K562 (cell line): ENCODE measurements around the gene PIGL. TPM values are rescaled to one million over a fixed set of nuclear protein-coding genes. Genes with fewer than 3 reads are reported as not detected.

Source experiments
- ATAC-seq: fragments of 200-7000 bp; cut with Tn5 transposase; 3 replicates; pipeline ENCODE4 v1.9.1; 2020; ENCODE audit warnings: moderate library complexity
- BruUV-seq: library from RNA; stranded (reverse); fragments of 400-500 nt; replicated peaks from 2 replicates; lab custom pipeline; 2021; lab: Mats Ljungman, UMichigan
- CTCF ChIA-PET: fragments of 300-600 bp; formaldehyde crosslinking; extraction: SDS; loops from one replicate; lab custom pipeline; 2021; ENCODE audit warnings: low intra/inter-chr PET ratio; lab: Yijun Ruan, JAX
- POLR2A ChIA-PET: fragments of 300-600, 350-650 bp; sonication (Branson Sonifier 250); formaldehyde crosslinking; extraction: SDS; loops from one replicate; lab custom pipeline; 2021; ENCODE audit warnings: antibody characterized with exemption, inconsistent platforms; lab: Yijun Ruan, JAX
- DNase-seq, 4 experiments: peaks; one replicate each; pipeline versions ENCODE4 v3.0.0 to v3.0.0-alpha.2; 2011 to 2018; ENCODE audit warnings: low spot score in 3 of 4, mixed read lengths in 3 of 4; ENCODE audit errors: extremely low read depth in 1 of 4
- FAIRE-seq: peaks from 2 replicates; lab custom pipeline; 2011; peaks lifted over from hg19 to GRCh38; lab: Jason Lieb, UNC
- H2AFZ ChIP-seq: 2 replicates; pipeline ENCODE4 v1.6.0; 2011; ENCODE audit warnings: low read depth, low read length, control low read depth, inconsistent platforms
- H3K27ac ChIP-seq: fragments of 200-600 bp; 3 replicates; pipeline ENCODE4 v1.8.0; 2011; ENCODE audit warnings: low read depth, mild to moderate bottlenecking, control low read depth, inconsistent platforms, low read length, moderate library complexity, mixed read lengths; ENCODE audit errors: extremely low read depth
- H3K27me3 ChIP-seq, 2 experiments: fragments of 300-600 bp in 1 of 2; 2 replicates in 1 of 2; 3 replicates in 1 of 2; pipeline versions ENCODE4 v1.6.0 to v1.8.0; 2011; ENCODE audit warnings: inconsistent platforms in 2 of 2, low read length in 2 of 2, mild to moderate bottlenecking in 1 of 2, mixed read lengths in 1 of 2, moderate library complexity in 1 of 2; ENCODE audit not compliant: control insufficient read depth in 2 of 2, insufficient read depth in 2 of 2
- H3K36me3 ChIP-seq: fragments of 300-600 bp; 3 replicates; pipeline ENCODE4 v1.8.0; 2011; ENCODE audit warnings: mild to moderate bottlenecking, low read length, inconsistent platforms; ENCODE audit not compliant: control insufficient read depth, insufficient read depth
- H3K4me1 ChIP-seq, 2 experiments: fragments of 200-600 bp in 1 of 2; replicated peaks in 1 of 2; 2 replicates in 1 of 2; 3 replicates in 1 of 2; pipeline versions ENCODE4 v1.5.1 to v1.8.0; 2011; ENCODE audit warnings: inconsistent platforms in 2 of 2, low read length in 2 of 2, mild to moderate bottlenecking in 1 of 2, mixed read lengths in 1 of 2, moderate library complexity in 1 of 2; ENCODE audit not compliant: control insufficient read depth in 2 of 2, insufficient read depth in 2 of 2
- H3K4me2 ChIP-seq: 2 replicates; pipeline ENCODE4 v1.6.1; 2011; ENCODE audit warnings: low read length, control low read depth, inconsistent platforms, mixed read lengths; ENCODE audit not compliant: insufficient read depth
- H3K4me3 ChIP-seq: fragments of 200-600 bp; sonication (generic), shearing (Covaris generic); 2 replicates; pipeline ENCODE4 v1.5.1; 2016; ENCODE audit warnings: control low read depth, inconsistent platforms
- H3K79me2 ChIP-seq: fragments of 200-600 bp; 3 replicates; pipeline ENCODE4 v1.8.0; 2011; ENCODE audit warnings: low read length, inconsistent platforms; ENCODE audit not compliant: control insufficient read depth, insufficient read depth
- H3K9ac ChIP-seq, 2 experiments: 2 replicates each; pipeline versions ENCODE4 v1.6.0 to v1.6.1; 2011; ENCODE audit warnings: low read depth in 2 of 2, low read length in 2 of 2, control low read depth in 1 of 2, inconsistent platforms in 1 of 2, mild to moderate bottlenecking in 1 of 2, mixed read lengths in 1 of 2; ENCODE audit not compliant: insufficient read depth in 1 of 2
- H3K9me1 ChIP-seq: one replicate; pipeline ENCODE4 v1.6.0; 2011; ENCODE audit warnings: inconsistent platforms, mild to moderate bottlenecking, low read length, moderate library complexity; ENCODE audit not compliant: control insufficient read depth, insufficient read depth
- H3K9me3 ChIP-seq: replicated peaks from 2 replicates; pipeline ENCODE4 v1.5.1; 2011; ENCODE audit warnings: low read depth, low read length, inconsistent platforms; ENCODE audit not compliant: control insufficient read depth, insufficient read depth
- H4K20me1 ChIP-seq: replicated peaks from 2 replicates; pipeline ENCODE4 v1.6.1; 2011; ENCODE audit warnings: low read length, inconsistent platforms, mixed read lengths; ENCODE audit not compliant: control insufficient read depth, insufficient read depth
- FIP1L1 ChIP-seq: fragments of 200-400 bp; formaldehyde crosslinking; IDR thresholded peaks from 2 replicates; pipeline ENCODE4 v1.6.1; 2018; ENCODE audit warnings: mild to moderate bottlenecking, low read depth, low read length; ENCODE audit not compliant: poor library complexity, severe bottlenecking
- HOXB6 ChIP-seq: fragments of 250-450 bp; sonication (Bioruptor Pico); IDR thresholded peaks from 2 replicates; pipeline ENCODE4 v1.5.1; 2022; ENCODE audit warnings: mild to moderate bottlenecking, borderline replicate concordance
- MAFG ChIP-seq: fragments of 450-650 bp; conservative IDR thresholded peaks from 2 replicates; pipeline ENCODE4 v1.6.1; 2016; ENCODE audit warnings: missing genetic modification characterization, missing compliant biosample characterization
- RBM22 ChIP-seq: fragments of 200-400 bp; formaldehyde crosslinking; IDR thresholded peaks from 2 replicates; pipeline ENCODE4 v1.6.1; 2018; ENCODE audit warnings: low read length, low read depth; ENCODE audit not compliant: poor library complexity, severe bottlenecking
- SIN3A ChIP-seq, 2 experiments: fragments of 150-350 bp in 1 of 2; IDR thresholded peaks; 2 replicates each; pipeline ENCODE4 v1.6.1; 2011 to 2016; ENCODE audit warnings: borderline replicate concordance in 2 of 2, low read depth in 2 of 2, low read length in 2 of 2, mild to moderate bottlenecking in 2 of 2, moderate library complexity in 2 of 2; ENCODE audit not compliant: control insufficient read depth in 1 of 2
- TEAD1 ChIP-seq, 2 experiments: fragments of 450-650 bp in 1 of 2; sonication (generic) in 1 of 2; formaldehyde crosslinking; IDR thresholded peaks; 2 replicates each; pipeline versions ENCODE4 v1.4.0 to v1.8.0; 2020 to 2022; ENCODE audit warnings: mild to moderate bottlenecking in 2 of 2, missing genetic modification reagents in 1 of 2
- ZBTB7A ChIP-seq: IDR thresholded peaks from 2 replicates; pipeline ENCODE4 v1.6.1; 2011; ENCODE audit warnings: low read depth, mild to moderate bottlenecking, low read length, moderate library complexity, borderline replicate concordance; ENCODE audit not compliant: control insufficient read depth
- WGBS: fragments of 100-300 bp; shearing (Covaris generic); methylation state at CpG from one replicate; pipeline ENCODE4 v1.1.6; 2016; ENCODE audit warnings: low coverage, mixed read lengths; ENCODE audit not compliant: insufficient coverage; ENCODE audit errors: missing lambda C conversion rate; 5-methylcytosine and 5-hydroxymethylcytosine counted together
- in situ Hi-C: fragments of 300-500 bp; cut with MboI; formaldehyde crosslinking; loops from 4 replicates; pipeline ENCODE4 v1.15.0; 2018; ENCODE audit warnings: inconsistent platforms, mixed read lengths
- intact Hi-C: fragments of 100-400 bp; cut with micrococcal nuclease; formaldehyde crosslinking; loops from 2 replicates; pipeline ENCODE4 v1.14.2; 2022
- polyA plus RNA-seq, 8 experiments: library from polyadenylated mRNA; depleted of rRNA in 4 of 8; stranded (reverse) in 5 of 8; unstranded in 3 of 8; fragments of >200 nt; fragmentation: Nextera tagmentation in 2 of 8; fragmentation: Illumina TruSeq in 1 of 8; extraction: Ambion mirVana in 2 of 8; extraction: Trizol in 1 of 8; gene quantifications; 2 replicates each; pipeline versions ENCODE4 v1.2.1 to v1.2.3, GENCODE V29; 2011 to 2014; ENCODE audit warnings: inconsistent platforms in 1 of 8, missing spikeins in 1 of 8
- total RNA-seq, 7 experiments: library from RNA; depleted of rRNA in 6 of 7; stranded (reverse); fragments of >200 nt in 6 of 7; fragmentation: Illumina TruSeq in 2 of 7; extraction: Trizol in 2 of 7; gene quantifications; 2 replicates each; pipeline versions ENCODE4 v1.2.1 to v1.2.3, GENCODE V29; 2011 to 2021; ENCODE audit warnings: low replicate concordance in 1 of 7

Gene PIGL
- total and polyA plus RNA-seq, 9 of the 15 experiments (the other 6 are each of a cell fraction or from before 2014, with no cell fraction given): 19.9 to 55.3 (median 29.6) TPM

DNA sequence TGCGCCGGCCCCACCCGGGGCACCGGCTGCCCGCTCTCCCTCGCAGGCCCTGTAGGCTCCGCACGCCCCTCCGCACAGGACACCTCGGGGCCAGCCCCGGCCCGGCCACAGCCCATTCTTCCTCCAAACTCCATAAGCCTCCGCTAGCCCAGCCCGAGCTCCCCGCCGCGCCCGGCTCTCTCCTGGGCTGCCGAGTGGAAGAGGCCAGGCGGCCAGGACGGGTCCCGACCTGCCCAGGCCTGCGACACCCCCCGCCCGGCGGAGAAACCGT lies 2.1 kb upstream of the PIGL start:
- in situ Hi-C loops: no loop called here
- H3K27ac ChIP-seq: peak overlapping the region; percentile 97
- POLR2A ChIA-PET: interaction anchor here (0.7 to 1.6 kb wide), 4 partner anchors 9 to 224 kb away, joined by 3 to 10 read pairs (median 4); no protein-coding TSS in a partner anchor
- H3K36me3 ChIP-seq: peaks cover 9% of the 10 kb centered on the region; the same call in 1 of the 3 replicates
- peak overlapping the region; percentile 84 for H3K4me2 ChIP-seq
- H3K4me3 ChIP-seq: peak overlapping the region; percentile 97
- CTCF ChIA-PET: no interaction called here
- H3K9ac ChIP-seq: peak overlapping the region; percentile 96 to 99
- peak; percentile 24; the same call in 1 of the 2 replicates for TF ChIP-seq ZBTB7A
- no peak for TF ChIP-seq MAFG
- no peak for TF ChIP-seq HOXB6
- TF ChIP-seq TEAD1 (CRISPR knock-in tag; IDR thresholded peaks at IDR 0.05): 0 out of 4 replicates have a peak, but pooled peaks of 1 of the 2 experiments have one; percentile 30
- TF ChIP-seq SIN3A (IDR thresholded peaks at IDR 0.05; ENCODE audit: borderline replicate concordance in 2 of 2, control insufficient read depth in 1 of 2, low read depth in 2 of 2, low read length in 2 of 2): 0 out of 4 replicates have a peak, but pooled peaks of 1 of the 2 experiments have one; percentile 32
- TF ChIP-seq RBM22: peak; percentile 13
- TF ChIP-seq FIP1L1: peak; percentile 33
- no peaks in the 10 kb centered on the region for H3K9me1 ChIP-seq
- H4K20me1 ChIP-seq: 0 out of 2 replicates have a peak, but pooled peaks cover 3% of the 10 kb centered on the region
- H3K4me1 ChIP-seq: peaks cover 0 to 12% of the 10 kb centered on the region in 2 experiments; a peak in 2 of 5 replicates
- H2AFZ ChIP-seq: peak overlapping the region; percentile 78; the same call in 1 of the 2 replicates
- BruUV-seq: no TSS peak
- WGBS: no CpG with 5 or more reads among the region's 27 CpGs
- no peaks in the 10 kb centered on the region for H3K9me3 ChIP-seq
- FAIRE-seq (no peak), ATAC-seq (peak; percentile 72), DNase-seq (peak in 3 of 4 experiments; percentile 39 to 54 (median 43))
- H3K79me2 ChIP-seq: peaks cover 93% of the 10 kb centered on the region
- no peaks in the 10 kb centered on the region for H3K27me3 ChIP-seq
- intact Hi-C loops: loop anchor here (5.0 to 10.0 kb wide), 2 partner anchors 72 to 210 kb away; no protein-coding TSS in a partner anchor
